ENCODE measurements around the gene FAF1.
"Not testable (repeated sequence)": the region's sequence is repeated elsewhere in the genome, so short reads cannot be mapped to it uniquely, and the experiment has no call there.

Gene FAF1

GRCh38 chr1:50553921-50554320 lies 406.1 kb downstream of the FAF1 start:
- DNase-seq (ENCODE audit: low spot score), result no peak

GRCh38 chr1:50548243-50548642 lies 411.8 kb downstream of the FAF1 start:
- peak; percentile 25 for DNase-seq (ENCODE audit: low spot score)

DNA sequence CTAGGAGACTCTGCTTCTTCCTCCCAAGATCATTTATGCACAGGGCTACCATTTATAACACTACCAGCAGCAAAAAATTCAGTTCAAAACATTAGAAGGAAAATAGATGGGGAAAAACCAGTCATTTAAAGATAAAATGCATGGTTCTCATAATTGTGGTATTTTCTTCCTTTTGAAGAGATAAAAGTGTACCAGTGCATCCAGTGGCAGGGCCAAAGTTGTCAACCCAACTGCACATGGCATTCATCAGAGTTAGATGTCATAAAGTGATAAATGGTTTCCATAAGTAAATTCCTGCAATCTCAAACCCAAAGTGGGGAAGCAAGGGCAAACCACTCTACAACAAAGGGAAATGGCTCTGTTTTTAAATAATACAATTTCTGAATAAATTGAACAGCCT lies 417.7 kb downstream of the FAF1 start:
- no peak for DNase-seq (ENCODE audit: low spot score)

DNA sequence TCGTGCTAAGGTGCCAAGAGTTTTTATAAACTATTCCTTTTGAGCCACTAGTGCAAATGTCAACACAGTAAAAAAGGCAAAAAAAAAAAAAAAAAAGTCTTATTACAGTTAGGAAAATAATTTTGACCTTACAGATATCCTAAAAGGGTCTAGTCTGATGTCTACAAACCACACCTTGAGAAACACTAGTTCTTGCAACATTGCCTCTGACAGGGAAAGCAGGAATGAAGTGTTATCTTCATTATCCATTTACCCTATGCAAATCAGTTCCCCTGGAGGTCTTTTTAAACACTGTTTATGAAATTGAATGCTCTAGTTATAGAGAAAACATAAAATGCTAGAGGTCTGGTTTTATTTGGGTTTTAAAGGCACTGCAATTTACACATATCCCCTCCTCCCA lies 421.6 kb downstream of the FAF1 start:
- DNase-seq (ENCODE audit: low spot score), result no peak

- no peak for DNase-seq (ENCODE audit: low spot score)
These were observed 428.5 kb downstream of the FAF1 start for GRCh38 chr1:50531601-50532000.

DNA sequence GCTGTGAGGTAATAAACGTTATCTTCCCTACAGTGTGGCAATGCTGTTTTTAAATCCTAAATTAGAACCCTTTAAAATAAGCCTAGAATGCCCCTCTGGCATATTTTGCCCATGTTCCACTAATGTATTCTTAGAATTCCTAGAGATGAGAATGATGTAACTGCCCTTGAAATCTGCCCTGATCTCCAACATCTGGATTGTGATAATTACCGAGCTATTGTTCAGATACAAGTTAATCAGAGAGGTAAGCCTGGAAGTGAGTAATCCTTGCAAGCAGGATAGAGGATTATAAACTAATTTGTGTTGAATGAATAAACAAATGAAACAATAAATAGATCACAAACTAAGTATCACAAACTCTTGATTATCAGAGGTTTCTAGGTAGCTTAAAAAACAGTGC lies 429.0 kb downstream of the FAF1 start:
- no peak for DNase-seq (ENCODE audit: low spot score)

DNA sequence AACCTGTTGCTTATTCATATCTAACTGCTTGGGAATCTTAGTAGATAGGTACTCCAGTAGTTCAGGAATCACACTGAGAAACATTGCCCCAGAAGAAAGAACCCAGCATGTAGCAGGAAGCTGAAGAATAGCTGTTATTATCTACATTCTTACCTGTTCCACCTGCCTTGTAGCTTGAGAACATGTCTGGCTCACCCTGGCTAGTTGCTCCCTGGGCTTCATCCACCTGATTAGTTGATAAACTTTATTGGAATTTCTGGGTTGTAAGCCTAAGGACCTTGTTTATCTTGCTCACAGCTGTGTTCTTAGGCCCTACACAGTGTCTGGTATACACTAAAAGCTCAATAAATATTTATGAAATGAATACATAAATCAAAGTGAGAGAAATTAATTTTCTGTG lies 430.6 kb downstream of the FAF1 start:
- DNase-seq (ENCODE audit: low spot score), result no peak

DNA sequence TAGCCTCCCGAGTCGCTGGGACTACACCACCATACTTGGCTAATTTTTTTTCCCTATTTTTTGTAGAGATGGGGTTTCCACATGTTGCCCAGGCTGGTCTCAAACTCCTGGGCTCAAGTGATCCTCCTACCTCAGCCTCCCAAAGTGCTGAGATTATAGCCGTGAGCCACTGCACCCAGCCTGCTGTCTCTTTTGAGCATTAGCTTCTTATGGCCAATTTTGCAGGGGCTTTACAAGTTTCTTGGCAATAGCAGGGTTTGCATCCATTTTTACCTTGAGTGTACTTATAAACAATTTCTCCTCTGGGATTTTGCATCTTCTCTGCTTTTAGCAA lies 432.1 kb downstream of the FAF1 start:
- not testable (repeated sequence) for DNase-seq (ENCODE audit: low spot score)

DNA sequence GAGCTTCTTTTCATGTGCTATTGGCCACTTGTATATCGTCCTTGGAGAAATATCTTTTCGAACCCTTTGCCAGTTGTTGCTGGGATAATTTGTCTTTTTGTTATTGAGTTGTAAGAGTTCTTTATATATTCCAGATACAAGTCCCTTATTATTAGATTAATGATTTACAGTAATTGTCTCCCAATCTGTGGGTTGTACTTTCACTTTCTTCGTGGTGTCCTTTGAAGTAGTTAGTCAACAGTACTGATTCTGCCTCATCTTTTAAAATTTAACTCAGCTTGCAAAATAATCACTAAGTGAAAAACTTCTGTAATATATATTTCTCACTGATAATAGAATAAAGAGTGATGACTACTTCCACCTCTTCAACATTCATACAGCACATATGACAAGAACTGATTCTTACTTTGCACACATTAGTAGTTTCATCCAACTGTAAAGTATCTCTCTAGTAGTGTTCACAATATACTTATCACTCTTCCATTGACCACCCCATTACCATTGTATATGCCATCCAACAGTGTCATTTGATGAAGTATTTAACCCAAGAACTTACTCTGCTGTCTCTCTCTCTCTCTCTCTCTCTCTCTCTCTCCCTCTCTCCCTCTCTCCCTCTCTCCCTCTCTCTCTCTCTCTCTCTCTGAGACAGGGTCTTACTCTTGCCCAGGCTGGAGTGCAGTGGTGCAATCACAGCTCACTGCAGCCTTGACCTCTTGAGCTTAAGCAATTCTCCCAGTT lies 432.6 kb downstream of the FAF1 start:
- DNase-seq (ENCODE audit: low spot score), result peak; percentile 72

GRCh38 chr1:50526431-50526830 lies 433.6 kb downstream of the FAF1 start:
- no peak for DNase-seq (ENCODE audit: low spot score)

- no peak for DNase-seq (ENCODE audit: low spot score)
These were observed 436.5 kb downstream of the FAF1 start for GRCh38 chr1:50523548-50523947.

GRCh38 chr1:50522691-50523342 lies 437.2 kb downstream of the FAF1 start:
- DNase-seq (ENCODE audit: low spot score), result no peak

GRCh38 chr1:50521703-50522102 lies 438.4 kb downstream of the FAF1 start:
- peak; percentile 2 for DNase-seq (ENCODE audit: low spot score)

GRCh38 chr1:50517488-50517887 lies 442.6 kb downstream of the FAF1 start:
- no peak for DNase-seq (ENCODE audit: low spot score)

- no peak for DNase-seq (ENCODE audit: low spot score)
These were observed 444.0 kb downstream of the FAF1 start for GRCh38 chr1:50516056-50516455.

- DNase-seq (ENCODE audit: low spot score), result no peak
These were observed 452.0 kb downstream of the FAF1 start for GRCh38 chr1:50508040-50508586.

- DNase-seq (ENCODE audit: low spot score), result no peak
These were observed 454.6 kb downstream of the FAF1 start for GRCh38 chr1:50505427-50505826.

DNA sequence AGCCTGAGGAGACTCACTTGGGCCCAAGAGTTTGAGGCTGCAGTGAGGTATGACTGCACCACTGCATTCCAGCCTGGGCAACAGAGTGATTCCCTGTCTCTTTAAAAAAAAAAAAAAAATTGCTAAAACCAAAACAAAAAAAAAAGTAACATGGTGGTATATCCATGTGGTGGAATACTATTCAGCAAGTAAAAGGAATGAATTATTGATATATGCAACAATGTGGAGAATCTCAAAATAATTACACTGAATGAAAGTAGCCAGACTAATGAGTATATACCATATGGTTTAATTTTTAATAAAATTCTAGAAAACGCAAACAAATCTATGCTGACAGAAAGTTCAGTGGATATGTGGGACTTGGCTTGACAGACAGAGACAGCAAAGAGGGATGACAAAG lies 456.6 kb downstream of the FAF1 start:
- no peak for DNase-seq (ENCODE audit: low spot score)

DNA sequence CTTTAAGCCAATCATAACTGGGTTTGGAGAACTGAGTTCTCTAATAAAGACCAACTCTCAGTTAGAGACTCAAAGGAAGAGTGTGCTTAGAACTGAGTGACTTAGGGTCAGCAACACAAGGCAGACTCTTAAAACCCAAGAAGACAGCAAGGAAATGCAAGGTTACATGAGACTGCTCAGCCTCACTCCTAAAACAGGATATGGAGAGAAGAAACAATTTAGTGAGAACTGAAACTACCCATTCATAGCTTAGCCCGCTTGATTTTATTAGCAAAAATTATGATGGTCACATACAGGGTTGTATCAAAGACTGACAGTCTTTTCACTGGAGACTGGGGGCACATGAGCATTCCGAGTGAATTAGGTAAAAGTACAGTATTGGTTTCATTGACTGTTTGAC lies 457.9 kb downstream of the FAF1 start:
- DNase-seq (ENCODE audit: low spot score), result no peak

DNA sequence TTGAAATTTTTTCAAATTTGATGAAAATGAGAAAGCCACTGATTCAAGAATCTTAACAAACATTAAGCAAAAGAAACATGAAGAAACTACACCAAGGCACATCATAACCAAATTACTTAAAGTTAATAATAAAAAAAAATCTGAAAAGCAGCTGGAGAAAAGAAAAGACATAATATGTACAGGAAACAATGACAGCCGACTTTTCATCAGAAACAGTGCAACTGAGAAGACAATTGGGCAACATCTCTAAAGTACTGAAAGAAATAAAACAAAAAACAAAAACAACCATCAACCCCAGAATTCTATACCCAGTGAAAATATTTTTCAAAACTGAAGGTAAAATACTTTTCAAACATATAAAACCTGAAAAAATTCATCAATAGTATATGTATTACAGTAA lies 463.1 kb downstream of the FAF1 start:
- no peak for DNase-seq (ENCODE audit: low spot score)

DNA sequence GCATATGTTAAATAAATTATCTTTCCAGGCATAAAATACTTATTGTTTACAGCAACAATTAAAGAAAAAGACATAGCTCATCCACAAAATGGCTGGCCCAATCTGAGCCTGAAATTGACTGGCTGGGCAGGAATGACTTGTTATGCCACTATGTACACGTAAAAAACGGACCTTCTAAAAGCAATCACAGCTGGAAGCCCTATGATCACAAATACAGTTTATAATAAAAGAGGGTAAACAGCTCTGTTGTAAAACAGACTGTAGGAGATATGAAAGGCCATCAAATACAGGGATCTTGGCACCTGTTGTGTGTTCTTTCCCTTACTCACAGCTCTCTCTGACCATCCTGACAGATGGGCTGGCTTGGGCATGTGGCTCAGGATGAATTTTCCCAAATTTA lies 466.4 kb downstream of the FAF1 start:
- no peak for DNase-seq (ENCODE audit: low spot score)

- DNase-seq (ENCODE audit: low spot score), result no peak
These were observed 467.9 kb downstream of the FAF1 start for GRCh38 chr1:50492142-50492541.

- DNase-seq (ENCODE audit: low spot score), result no peak
These were observed 468.9 kb downstream of the FAF1 start for GRCh38 chr1:50491142-50491541.

DNA sequence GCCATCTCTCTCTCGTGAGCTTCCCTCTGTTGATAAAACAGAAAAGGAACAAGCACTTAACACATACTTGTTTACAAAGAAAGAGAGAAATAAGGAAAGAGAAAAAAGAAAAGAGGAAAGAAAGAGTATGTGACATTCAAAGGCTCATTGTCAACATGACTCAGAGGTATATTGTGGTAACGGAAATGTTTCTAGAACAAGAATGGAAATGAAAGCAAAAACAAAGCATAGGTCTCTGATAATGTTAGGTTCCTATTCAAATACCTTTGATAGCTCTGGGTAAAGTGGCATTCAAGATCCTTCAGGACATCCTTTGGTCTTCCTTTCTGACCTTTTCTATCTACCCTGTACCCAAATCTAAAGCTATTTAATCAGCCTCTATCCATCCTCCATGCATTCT lies 469.4 kb downstream of the FAF1 start:
- no peak for DNase-seq (ENCODE audit: low spot score)

Data from kidney tubule cell (primary cell).